ENCODE measurements around the gene PDK2.
A peak's percentile ranks its signal among the peaks of the same experiment; 100 is the strongest.

Gene PDK2

DNA sequence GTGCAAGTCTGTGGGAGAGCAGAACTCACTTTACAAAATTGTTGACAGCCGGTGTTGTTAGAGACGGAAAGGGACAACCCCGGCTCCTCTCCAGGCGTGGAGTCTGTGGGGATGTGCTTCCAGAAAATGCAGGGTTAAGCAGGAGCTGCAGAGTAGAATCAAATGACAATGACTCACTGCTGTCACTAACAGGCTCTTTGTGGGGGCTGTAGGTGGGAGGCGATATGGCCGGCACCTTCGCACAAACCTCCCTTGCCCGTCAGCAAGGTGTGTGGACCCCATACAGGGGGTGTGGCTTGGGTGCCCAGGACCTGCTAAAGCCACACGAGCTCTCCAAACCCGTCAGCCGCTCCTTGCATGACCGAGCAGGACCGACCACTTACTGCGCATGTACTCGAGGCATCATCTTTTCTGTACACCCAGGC lies 5.8 kb downstream of the PDK2 start:
- DNase-seq (ENCODE audit: low read depth) = no peak

DNA sequence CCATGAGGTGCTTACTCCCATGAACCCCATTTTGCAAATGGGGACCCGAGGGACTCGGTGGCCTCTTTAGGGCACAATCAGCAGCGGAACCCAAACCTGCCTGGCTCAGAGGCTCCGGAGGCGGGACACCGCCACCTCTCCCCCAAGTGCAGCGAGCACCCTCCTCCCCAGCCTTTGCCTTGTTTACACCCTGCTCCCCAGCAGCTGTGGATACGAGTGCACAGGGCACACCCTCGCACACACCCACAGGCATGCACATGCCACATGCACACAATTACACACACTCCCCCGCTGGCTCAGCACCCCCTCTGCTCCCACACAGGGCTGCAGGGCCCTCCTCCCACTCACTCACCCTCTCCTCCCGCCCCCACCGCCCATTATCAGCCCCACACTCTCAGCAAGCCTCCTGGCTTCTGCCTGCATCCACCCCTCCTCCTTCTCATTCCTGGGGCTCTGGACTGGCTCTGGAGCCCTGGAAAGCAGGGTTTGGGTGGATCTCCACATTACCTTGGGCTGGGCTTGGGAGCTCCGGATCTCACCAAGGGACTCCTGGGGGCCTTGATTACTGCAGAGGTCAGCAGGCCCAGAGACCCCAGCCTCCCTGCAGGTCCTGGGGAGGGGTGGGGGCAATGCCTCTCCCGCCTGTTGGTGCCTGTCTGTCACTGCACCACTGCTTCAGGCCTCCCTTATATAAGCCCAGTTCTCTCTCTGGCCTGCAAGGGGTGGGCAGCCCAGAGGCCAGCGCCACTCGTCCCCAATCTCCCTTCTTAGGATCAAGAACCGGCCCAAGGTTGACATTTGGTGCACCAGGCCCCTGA lies 6.4 kb downstream of the PDK2 start:
- peak; percentile 74 for DNase-seq (ENCODE audit: low read depth)

DNA sequence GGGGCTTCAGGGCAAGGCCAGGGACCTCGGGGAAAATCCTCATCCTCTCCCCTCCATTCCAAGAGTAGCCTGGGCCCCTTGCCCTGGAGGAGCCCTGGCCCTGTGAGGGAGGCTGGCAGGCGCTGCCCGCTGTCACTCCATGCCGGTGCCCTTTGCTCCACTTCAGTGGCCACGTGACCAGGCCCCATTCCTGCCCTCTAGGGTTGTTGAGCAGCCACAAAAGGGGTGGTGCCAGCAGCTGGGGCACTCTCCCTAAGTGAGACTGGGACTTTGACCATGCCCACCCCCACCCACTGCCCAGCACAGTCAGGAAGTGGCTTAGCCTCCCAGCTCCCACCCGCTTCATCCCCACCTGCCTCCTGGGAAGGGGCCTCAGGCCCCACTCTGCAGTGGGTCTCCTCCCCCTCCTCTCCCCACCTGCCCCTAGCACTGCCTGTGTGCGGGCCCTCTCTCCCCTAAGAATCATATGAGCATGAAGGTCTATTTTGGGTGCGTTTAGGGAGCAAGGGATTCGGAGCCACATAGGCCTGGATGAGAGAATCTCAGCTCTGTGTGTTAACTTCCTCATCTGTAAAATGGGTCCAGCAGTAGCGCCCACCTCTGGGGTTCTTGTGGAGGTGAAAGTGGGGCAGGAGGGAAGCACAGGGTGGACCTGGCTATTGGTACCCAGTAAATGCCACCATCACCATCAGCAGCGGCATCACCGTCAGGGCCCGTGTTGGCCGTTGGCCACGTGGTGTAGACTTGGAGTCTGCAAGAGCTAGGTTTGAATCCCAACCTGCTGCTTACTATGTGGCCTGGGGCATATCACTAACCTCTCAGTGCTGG lies 7.2 kb downstream of the PDK2 start:
- no peak for DNase-seq (ENCODE audit: low read depth)

DNA sequence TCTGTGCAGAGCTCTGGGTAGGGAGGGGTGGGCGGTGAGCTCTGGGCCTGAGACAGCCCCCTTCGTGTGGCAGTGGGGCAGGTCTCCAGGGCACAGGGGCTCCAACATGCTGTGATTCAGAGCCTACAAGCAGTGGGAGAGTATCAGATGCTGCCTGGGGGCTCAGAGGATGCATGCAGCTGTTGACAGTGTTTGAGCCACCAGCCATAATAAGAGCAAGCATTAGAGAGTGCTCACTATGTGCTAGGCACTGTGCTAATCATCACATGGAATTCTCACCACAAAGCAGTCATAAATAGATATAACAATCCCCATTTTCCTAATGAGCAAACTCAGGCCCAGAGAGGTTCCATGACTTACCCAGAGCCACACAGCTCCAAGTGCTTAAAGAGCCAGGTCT lies 8.1 kb downstream of the PDK2 start:
- DNase-seq (ENCODE audit: low read depth) = no peak

DNA sequence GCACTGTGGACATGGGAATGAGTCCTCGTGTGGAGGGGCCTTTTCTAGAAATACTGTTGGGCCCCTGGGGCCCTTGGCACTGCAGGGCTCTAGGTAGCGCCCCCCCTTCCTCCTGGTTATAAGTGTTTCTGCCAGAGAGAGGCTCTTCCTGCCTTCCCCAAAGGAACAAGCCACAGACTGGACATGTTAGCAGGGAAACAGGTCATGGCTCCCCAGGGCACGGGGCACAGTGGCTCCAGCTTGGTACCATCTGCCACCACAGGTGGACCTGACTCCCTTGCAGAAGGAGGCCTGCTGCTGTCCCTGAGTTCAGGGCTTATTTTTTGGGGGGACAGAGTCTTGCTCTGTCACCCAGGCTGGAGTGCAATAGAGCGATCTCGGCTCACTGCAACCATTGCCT lies 8.8 kb downstream of the PDK2 start:
- no peak for DNase-seq (ENCODE audit: low read depth)

DNA sequence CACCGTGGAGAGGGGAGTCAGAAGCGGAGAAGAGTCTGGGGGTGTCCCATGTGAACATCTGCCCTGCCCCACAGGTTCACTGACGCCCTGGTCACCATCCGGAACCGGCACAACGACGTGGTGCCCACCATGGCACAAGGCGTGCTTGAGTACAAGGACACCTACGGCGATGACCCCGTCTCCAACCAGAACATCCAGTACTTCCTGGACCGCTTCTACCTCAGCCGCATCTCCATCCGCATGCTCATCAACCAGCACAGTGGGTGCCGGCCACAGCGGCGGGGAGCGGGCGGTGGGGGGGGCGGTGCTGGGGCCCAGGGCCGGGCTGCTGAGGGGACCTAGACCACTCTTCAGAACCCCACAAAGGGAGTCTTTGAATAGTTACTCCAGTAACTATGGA lies 10.7 kb downstream of the PDK2 start:
- no peak for DNase-seq (ENCODE audit: low read depth)

DNA sequence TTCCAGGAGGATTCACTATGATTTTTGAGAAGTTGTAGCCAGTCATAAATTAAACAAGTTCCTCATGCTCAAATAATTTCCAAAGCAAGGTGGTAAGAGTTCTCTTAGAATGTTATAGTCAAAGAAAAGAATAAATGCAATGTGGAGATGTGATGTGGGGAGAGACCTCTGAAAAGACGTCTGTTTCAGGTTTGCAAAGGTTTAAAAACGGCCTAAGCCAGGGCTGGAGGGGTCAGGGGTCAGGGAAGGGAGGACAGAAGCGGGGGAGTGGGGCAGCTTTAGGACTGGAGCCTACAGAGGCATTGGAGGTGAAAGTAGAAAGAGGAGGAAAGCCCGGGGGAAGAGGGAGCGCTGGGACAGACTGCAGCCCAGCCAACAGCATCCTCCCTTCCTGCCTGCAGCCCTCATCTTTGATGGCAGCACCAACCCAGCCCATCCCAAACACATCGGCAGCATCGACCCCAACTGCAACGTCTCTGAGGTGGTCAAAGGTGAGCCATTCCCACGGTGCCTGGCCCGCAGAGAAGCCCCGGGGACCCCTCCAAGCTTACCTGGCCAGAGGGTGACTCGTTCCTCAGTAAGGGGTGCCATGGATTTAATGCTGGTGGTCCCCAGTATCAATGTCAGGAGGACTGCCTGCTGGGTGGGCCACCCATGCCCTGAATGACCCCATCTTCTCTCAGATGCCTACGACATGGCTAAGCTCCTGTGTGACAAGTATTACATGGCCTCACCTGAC lies 11.4 kb downstream of the PDK2 start:
- DNase-seq (ENCODE audit: low read depth) = no peak

DNA sequence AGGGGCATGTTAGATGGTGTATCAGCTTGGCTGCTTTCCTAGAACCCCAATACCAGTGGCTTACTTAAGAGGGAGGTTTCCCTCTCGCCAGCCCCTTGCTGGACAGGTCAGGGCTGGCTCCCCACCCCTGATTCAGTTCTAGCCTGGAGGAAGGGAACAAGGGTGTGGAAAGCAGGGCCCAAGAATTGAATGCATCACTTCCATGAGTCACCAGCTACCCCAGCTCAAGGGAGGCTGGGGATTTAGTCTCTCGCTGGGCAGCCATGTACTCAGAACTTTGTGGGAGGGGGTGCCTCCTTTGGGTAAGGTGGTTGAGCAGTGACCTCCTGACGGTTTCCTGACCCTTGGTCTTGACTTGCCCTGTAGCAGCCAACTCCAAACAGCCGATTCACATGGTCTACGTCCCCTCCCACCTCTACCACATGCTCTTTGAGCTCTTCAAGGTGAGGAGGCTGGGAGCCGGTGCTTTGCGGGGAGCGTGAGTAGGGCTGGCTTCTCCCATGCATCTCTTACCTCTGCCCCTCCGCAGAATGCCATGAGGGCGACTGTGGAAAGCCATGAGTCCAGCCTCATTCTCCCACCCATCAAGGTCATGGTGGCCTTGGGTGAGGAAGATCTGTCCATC lies 12.8 kb downstream of the PDK2 start:
- DNase-seq (ENCODE audit: low read depth) = peak; percentile 61

DNA sequence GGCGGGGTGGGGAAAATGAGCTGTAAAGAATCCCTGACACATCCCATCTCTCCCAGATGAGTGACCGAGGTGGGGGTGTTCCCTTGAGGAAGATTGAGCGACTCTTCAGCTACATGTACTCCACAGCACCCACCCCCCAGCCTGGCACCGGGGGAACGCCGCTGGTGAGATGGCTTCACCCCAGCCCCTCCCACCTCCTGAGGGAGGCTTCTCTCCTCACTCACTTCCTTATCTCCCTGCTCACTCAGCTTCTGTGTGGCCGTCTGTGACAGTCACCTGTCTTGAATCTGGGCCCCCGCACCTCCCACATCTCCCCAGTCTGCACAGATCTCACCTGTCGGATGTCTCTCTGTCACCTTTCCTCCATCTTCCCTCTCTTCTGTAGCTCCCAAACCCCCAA lies 13.4 kb downstream of the PDK2 start:
- DNase-seq (ENCODE audit: low read depth) = no peak

DNA sequence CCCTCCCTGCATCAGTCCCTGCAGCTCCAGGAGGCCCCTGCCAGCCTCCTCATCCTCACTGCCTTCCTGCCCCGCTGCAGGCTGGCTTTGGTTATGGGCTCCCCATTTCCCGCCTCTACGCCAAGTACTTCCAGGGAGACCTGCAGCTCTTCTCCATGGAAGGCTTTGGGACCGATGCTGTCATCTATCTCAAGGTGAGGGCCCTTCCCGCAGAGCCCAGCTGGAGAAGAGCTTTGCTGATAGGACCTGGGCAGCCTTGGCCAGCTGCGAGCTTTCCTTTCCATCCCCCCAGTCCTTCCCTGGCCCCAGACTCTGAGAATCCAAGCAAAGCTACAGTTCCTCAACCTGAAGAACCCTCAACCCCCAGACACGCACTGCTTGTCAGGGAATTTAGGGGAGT lies 14.1 kb downstream of the PDK2 start:
- no peak for DNase-seq (ENCODE audit: low read depth)

DNA sequence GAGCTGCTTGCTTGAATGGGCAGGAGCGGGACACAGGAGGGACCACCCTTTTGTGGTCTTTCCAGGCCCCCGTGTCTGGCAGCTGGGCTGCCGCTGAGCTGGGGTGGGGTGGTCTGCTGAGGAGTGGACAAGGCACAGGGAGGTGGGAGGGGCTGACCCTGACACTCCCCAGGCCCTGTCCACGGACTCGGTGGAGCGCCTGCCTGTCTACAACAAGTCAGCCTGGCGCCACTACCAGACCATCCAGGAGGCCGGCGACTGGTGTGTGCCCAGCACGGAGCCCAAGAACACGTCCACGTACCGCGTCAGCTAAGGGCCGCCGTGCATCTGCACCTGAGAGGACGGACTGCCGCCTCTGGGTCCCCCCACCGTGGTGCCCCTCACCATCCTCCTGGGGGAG lies 14.6 kb downstream of the PDK2 start:
- no peak for DNase-seq (ENCODE audit: low read depth)

DNA sequence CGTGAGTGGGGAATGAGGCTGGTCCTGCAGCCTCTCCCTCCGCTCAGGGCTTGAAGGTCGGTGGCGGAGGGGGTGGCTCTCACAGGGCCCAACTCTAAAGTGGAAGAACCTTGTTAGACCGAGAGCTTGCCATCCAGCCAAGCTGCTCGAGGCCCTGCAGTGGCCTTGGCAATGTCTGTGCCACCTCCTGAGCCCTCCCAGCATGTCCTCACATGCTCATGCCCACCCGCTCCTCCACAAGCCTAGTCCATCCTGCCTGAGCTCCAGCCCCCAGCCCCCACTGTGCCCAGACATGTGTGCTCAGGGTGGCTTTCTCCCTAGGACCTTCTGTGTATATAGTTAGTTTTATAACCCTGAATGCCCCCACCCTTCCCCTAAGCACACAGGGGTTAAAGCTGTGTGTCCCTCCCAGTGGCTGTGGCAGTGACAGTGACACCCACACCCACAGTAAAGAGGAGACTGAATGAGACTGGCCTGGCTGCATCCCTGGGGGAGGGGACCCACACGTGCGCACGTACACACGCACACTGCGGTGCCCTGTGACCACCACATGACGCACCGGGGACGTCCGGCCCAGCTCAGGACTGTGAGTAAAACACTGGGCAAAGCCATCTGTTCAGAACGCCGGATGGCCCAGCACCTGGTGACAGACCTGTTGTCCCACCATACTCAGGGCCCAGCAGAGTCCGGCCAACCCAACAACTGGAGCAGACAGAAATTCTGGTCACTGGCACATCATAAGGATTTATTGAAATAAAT lies 15.6 kb downstream of the PDK2 start:
- no peak for DNase-seq (ENCODE audit: low read depth)

DNA sequence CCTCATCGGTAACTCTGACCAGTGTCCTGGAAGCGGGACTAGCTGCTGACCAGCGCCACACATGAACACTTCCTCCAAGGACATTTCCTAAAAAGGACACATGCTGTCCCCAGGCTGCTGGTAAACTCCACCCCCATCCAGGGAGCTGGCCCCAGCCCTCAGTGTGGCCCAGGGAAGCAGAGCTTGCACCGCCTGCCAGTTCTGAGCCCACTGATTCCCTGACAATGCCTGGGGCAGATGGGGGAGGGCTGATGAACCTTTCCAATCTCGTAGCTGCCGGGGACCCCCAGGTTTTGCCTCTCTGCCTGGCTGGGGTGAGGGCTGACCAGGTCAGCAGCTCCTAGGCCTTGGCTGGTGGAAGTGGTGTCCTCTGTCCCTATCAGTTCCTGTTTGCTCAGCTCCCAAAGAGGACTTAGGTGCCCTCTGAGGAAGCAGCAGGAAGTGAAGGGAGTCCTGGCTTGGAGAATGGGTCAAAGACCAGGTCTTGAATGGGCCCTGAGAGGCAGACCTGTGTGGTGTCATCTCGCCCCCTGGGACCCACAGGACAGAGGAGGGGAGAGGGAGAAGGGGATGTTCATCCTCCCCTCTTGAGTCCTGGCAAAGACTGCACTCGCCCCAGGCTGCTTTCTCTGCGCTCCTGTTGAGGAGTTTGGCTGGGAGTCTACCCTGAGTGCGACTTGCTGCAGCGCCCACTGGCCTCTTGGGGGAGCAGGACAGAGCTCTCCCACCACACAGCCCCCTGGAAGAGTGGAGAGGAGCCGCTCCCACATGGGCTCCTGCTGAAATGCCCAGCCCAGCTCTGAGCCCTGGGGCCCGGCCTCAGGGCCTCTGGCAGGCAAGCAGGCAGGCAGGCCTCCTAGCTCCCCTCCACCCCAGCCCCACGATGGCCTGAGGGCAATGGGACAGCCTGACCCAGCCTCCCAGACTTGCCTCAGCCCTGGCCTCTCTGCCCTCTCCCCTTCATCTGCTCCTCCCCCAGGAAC lies 16.8 kb downstream of the PDK2 start:
- DNase-seq (ENCODE audit: low read depth) = no peak

DNA sequence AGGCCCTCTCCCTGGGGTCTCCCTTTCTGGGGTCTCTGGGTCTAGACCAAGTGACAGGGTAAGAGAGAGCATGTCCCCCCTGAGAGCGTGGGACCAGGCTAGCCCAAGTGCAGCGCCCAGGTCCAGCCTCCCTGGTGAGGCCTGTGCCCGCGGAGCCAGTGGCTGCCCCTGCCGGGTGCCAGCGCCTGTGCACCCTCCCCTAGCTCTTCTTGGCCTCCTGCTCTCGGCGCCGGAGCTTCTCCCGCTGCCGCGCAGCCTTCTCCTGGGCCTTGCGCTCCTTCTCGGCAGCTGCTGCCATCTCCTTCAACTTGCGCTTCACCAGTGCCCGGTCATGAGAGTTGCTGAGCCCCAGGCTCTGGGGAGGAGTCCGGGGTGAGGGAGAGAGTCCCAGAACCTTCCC lies 17.5 kb downstream of the PDK2 start:
- DNase-seq (ENCODE audit: low read depth) = no peak

DNA sequence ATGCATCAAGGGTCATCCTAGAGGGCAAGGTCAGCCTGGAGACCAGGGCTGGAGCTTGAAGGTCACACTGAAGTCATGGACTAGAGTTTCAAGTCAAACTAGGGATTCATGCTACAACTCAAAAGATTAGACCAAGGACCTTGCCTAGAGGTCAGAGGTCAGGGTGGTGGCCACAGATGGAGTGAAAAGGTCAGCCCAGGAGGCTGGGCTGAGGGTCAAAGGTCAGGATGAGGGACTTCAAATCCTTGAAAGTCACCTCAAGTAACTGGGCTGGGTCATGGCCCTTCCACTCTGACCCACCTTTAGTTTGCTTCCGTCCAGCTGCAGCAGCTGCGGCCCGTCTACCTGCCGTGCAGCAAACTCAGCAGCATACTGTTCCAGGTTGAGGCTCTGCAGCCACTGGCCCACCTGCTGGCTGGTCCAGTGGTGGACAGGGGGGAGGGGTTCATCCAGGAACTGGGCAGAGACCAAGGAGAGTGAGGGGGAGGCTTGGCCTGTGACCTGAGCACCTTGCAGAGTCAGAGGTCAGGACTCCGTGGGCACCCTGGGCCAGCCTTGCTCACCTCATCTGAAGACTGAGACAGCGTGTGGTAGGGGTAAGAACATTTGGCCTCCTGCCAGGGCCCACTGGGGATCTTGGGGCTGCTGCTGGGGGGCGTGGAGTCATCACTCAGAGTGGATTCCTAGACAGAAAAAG lies 18.6 kb downstream of the PDK2 start:
- no peak for DNase-seq (ENCODE audit: low read depth)

DNA sequence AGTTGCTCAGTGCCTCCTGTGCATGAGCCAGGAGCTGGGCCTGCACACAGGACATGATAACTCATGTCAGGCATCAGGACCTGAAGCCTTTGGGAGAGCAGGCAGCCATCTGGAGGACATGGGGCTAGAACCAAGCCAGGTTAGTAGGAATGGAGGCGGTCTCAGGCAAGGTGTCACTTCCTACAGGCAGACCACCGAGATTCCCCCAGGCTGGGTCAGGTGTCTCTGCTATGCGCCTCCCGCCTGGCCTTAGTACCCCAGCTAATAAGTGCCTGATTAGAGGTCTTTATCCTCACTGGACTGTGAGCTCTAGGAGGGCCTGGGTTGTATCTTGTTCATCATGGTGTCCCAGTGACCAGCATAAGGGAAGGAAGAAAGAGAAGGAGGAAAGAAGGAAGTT lies 19.2 kb downstream of the PDK2 start:
- no peak for DNase-seq (ENCODE audit: low read depth)

DNA sequence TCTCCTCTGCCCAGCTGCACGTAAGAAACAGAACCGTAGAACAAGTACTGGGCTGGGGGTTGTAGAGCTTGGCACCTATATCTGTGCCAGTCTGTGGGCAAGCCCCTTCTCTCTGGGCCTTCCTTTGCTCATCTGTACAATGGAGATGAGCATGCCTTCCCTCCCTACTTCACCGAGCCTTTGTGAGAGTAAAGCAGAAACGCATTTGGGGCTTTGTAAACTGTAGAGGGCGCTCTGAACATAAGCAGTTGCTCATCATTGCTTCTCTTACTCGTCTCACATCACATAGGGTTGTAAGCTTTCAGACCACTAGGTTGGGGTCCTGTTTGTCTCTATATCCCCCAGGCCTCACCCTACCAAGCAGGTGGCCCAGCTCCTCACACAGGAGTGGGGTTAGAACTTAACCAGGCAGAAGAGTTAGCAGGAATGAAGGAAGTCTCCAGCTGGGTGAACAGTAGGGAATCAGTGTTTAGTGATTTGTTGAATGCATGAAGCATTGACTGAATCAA lies 19.8 kb downstream of the PDK2 start:
- DNase-seq (ENCODE audit: low read depth) = peak; percentile 70

DNA sequence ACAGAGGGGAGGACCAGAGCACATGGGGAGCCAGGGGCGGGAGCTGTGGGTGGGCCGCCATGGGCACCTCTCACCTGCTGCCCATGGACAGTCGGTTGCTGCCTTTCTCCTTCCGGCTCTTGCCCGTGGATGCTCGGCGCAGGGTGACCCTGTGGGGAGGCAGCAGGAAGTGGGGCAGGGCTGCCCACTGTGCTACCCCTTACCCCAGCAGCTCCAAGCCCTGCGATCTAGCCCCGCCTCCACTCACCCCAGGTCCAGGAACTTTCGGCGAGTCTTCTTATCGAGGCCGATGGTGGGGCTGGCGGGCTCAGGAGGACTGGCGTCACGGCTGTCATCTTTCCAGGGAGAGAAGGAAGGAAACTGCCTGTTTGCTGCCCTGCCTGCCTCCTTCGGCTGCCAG lies 20.6 kb downstream of the PDK2 start:
- no peak for DNase-seq (ENCODE audit: low read depth)
